Aorta (tissue), 5 donors: Measurements from ENCODE around the gene RLN3. TPM values are rescaled to one million over a fixed set of nuclear protein-coding genes. Genes with fewer than 3 reads are reported as not detected.
"Not testable (repeated sequence)": the region's sequence is repeated elsewhere in the genome, so short reads cannot be mapped to it uniquely, and the experiment has no call there.

Source experiments
- ATAC-seq: fragments of 200-7000 bp; cut with Tn5 transposase; one replicate; pipeline ENCODE4 v1.9.1; 2022; ENCODE audit warnings: moderate library complexity; ENCODE audit not compliant: low FRiP score
- DNase-seq, 2 donors: peaks; one replicate each; pipeline ENCODE4 v3.0.0-alpha.2; 2020
- H3K27ac ChIP-seq, 2 donors: one replicate each; pipeline ENCODE4 v1.5.1; 2013; ENCODE audit warnings: low read length in 2 of 2, mild to moderate bottlenecking in 2 of 2, moderate library complexity in 2 of 2, control low read depth in 1 of 2, inconsistent platforms in 1 of 2, low read depth in 1 of 2
- H3K27me3 ChIP-seq, 2 donors: one replicate each; pipeline ENCODE4 v1.6.1; 2013; ENCODE audit warnings: control low read depth in 1 of 2, low read length in 1 of 2, mild to moderate bottlenecking in 1 of 2, moderate library complexity in 1 of 2; ENCODE audit not compliant: insufficient read depth in 2 of 2, control insufficient read depth in 1 of 2
- H3K36me3 ChIP-seq, 2 donors: one replicate each; pipeline ENCODE4 v1.6.1; 2013; ENCODE audit warnings: control low read depth in 1 of 2, low read length in 1 of 2, mild to moderate bottlenecking in 1 of 2; ENCODE audit not compliant: insufficient read depth in 2 of 2, control insufficient read depth in 1 of 2
- H3K4me1 ChIP-seq, 2 donors: one replicate each; pipeline ENCODE4 v1.6.1; 2013; ENCODE audit warnings: low read length in 2 of 2, control low read depth in 1 of 2, mild to moderate bottlenecking in 1 of 2, moderate library complexity in 1 of 2; ENCODE audit not compliant: insufficient read depth in 2 of 2, control insufficient read depth in 1 of 2
- H3K4me3 ChIP-seq, 2 donors: one replicate each; pipeline ENCODE4 v1.5.1; 2013; ENCODE audit warnings: low read length in 2 of 2, control low read depth in 1 of 2, mild to moderate bottlenecking in 1 of 2
- H3K9me3 ChIP-seq: one replicate; pipeline ENCODE4 v1.6.1; 2013; ENCODE audit warnings: mild to moderate bottlenecking, low read length; ENCODE audit not compliant: control insufficient read depth
- WGBS, 2 donors: extraction: QIAGEN DNeasy Blood & Tissue Kit; methylation state at CpG; one replicate each; pipeline ENCODE4 v1.1.7; 2013; 5-methylcytosine and 5-hydroxymethylcytosine counted together
- intact Hi-C, 2 donors: fragments of 100-400 bp; cut with DNase I; formaldehyde crosslinking; loops; one replicate each; pipeline versions ENCODE4 v1.14.2 to v1.15.0; 2022
- polyA plus RNA-seq, 2 donors: library from polyadenylated mRNA; stranded (reverse); fragments of 200-250 nt; gene quantifications; one replicate each; pipeline ENCODE4 v1.2.3, GENCODE V29; 2013
- total RNA-seq, 2 donors: library from RNA; stranded (reverse); fragmentation: NEBNext Ultra II Directional; extraction: Animal tissue kit (Norgen Biotek cat#: 25700); gene quantifications; one replicate each; pipeline ENCODE4 v1.2.1, GENCODE V29; 2021
- donor health status: healthy with polysubstance abuse.
- donor health status: Bipolar disorder and iron deficiency.
- donor health status: DM: no; HTN: no; CAD: no.
- donor health status: DM: no; HTN: no; CAD: no.
- donor health status: DM: yes; HTN: yes; CAD: no.

The RLN3 gene
- total and polyA plus RNA-seq, 4 donors = not detected

DNA sequence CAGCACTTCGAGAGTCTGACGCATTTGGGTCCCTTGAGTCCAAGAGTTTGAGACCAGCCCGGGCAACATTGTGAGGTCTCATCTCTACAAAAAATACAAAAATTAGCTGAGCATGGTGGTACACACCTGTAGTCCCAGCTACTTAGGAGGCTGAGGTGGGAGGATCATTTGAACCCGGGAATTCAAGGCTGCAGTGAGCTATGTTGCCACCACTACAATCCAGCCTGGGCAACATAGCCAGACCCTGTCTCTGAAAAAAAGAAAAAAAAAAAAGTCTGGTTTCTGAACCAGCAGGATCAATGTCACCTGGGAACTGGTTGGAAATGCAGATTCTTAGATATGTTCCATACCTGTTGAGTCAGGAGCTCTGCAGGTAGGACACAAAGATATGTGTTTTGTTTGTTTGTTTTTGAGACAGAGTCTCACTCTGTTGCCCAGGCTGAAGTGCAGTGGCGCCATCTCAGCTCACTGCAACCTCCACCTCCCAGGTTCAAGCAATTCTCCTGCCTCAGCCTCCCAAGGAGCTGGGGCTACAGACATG lies 1.2 kb upstream of the RLN3 start:
- H3K36me3 ChIP-seq, H3K27ac ChIP-seq, DNase-seq, intact Hi-C loops, H3K4me1 ChIP-seq, H3K27me3 ChIP-seq, ATAC-seq, H3K9me3 ChIP-seq, H3K4me3 ChIP-seq: not testable (repeated sequence)
- WGBS, 2 donors = 90 to 91% methylated on average over 5 of the region's 5 CpGs

DNA sequence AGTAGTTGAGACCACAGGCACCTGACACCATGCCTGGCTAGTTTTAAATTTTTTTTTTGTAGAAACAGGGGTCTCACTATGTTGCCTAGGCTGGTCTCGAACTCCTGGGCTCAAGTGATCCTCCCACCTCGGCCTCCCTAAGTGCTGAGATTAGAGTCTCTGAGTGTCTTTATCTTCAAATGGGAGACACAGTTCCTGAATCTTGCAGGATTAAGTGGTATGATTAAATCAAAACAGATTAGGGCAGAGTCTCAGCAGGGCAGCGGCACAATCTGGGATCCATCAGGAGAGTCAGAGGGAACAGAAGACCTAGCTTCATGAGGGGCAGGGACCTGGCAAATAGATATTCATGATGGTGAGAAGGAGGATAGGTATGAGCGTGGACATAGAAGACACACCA lies 953 bp downstream of the RLN3 start:
- Histone ChIP-seq H3K4me3 (no peak overlapping the region), H3K9me3 (no peaks in the 10 kb centered on the region)
- intact Hi-C loops = no loop called here

DNA sequence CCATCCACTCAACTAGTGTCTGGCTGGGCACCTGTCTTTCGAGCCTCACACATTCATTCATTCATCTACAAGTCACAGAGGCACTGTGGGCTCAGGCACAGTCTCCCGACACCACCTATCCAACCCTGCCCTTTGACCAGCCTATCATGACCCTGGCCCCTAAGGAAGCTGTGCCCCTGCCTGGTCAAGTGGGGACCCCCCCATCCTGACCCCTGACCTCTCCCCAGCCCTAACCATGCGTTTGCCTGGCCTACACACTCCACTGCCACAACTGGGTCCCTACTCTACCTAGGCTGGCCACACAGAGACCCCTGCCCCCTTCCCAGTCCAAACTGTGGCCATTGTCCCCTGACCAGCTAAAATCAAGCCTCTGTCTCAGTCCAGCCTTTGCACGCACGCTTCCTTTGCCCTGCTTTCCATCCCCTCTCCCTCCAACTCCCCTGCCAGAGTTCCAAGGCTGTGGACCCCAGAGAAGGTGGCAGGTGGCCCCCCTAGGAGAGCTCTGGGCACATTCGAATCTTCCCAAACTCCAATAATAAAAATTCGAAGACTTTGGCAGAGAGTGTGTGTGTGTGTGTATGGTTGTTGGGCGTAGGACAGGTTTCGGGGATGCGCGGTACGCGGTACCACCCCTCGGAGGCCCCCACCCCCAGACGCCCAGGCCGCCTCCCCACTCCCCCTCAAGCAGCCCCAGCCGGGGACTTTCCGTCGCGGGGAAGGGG lies 3.2 kb downstream of the RLN3 start:
- Histone ChIP-seq H3K4me1 (no peaks in the 10 kb centered on the region), H3K27me3 (no peaks in the 10 kb centered on the region), H3K36me3 (no peaks in the 10 kb centered on the region), H3K4me3 (peak overlapping the region in 1 of 2 donors; percentile 30), H3K27ac (no peak overlapping the region), H3K9me3 (no peaks in the 10 kb centered on the region)
- ATAC-seq (no peak), DNase-seq (no peak)
- WGBS, 2 donors = 20 to 24% methylated on average over 20 of the region's 20 CpGs
- intact Hi-C loops = no loop called here

More for the DNA sequence above, 953 bp downstream of the RLN3 start:
- Histone ChIP-seq H3K27me3 (no peaks in the 10 kb centered on the region), H3K4me1 (no peaks in the 10 kb centered on the region), H3K36me3 (no peaks in the 10 kb centered on the region), H3K27ac (no peak overlapping the region)
- ATAC-seq = no peak
- no peak for DNase-seq
- WGBS, 2 donors = 76 to 80% methylated on average over 4 of the region's 4 CpGs

- ATAC-seq (peak; percentile 81), DNase-seq (peak; percentile 71 to 84)
- 0% methylated on average over 58 to 63 of the region's 63 CpGs for WGBS, 2 donors
- Histone ChIP-seq H3K36me3 (no peaks in the 10 kb centered on the region), H3K27me3 (no peaks in the 10 kb centered on the region), H3K4me1 (no peaks in the 10 kb centered on the region), H3K4me3 (peak within 1 kb of the TSS in 1 of 2 donors; percentile 30), H3K27ac (no peak within 1 kb of the TSS), H3K9me3 (no peaks in the 10 kb centered on the region)
- intact Hi-C loops = no loop called here
These were observed 4.0 kb downstream of the RLN3 start, which contains the start of gene IL27RA for GRCh38 chr19:14031719-14032480. Gene IL27RA, plus strand, starts transcription at chr19:14031762. Its CDS starts 111 bp downstream, at chr19:14031873.

DNA sequence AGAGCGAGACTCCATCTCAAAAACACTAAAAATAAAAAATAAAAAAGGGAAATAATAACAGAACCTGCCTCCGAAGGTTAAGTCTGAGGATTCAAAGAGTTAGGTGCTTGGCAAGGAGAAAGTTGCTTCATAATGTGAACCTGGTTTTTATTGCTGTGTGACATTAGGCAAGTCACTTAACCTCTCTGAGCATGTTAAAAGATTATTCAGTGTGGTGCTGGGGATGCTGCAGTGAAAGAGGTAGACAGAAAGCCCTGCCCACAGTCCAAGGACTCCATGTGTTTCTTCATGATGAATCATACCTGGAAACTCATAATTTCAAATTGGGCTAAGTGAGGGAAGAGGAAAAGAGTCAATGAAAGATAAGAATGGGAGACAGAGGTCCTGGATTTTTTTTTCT lies 6.0 kb downstream of the RLN3 start:
- Histone ChIP-seq H3K36me3 (no peaks in the 10 kb centered on the region), H3K4me1 (no peaks in the 10 kb centered on the region), H3K4me3 (no peak overlapping the region), H3K27me3 (no peaks in the 10 kb centered on the region), H3K27ac (no peak overlapping the region), H3K9me3 (no peaks in the 10 kb centered on the region)
- 96% methylated on average over 2 of the region's 2 CpGs for WGBS, 2 donors
- ATAC-seq (no peak), DNase-seq (no peak)
- intact Hi-C loops = no loop called here

DNA sequence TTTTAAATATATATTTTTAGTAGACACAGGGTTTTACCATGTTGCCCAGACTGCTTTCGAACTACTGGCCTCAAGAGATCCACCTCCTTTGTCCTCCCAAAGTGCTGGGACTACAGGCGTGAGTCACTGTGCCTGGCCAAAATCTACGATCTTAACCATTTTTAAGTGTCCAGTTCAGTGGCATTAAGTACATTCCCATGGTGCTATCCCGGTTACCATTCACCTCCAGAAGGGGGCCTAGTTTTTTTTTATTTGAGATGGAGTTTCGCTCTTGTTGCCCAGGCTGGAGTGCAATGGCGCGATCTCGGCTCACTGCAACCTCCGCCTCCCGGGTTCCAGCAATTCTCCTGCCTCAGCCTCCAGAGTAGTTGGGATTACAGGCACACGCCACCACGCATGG lies 7.2 kb downstream of the RLN3 start:
- WGBS, 2 donors = 91 to 93% methylated on average over 12 of the region's 12 CpGs
- H3K27me3 ChIP-seq, intact Hi-C loops: not testable (repeated sequence)

GRCh38 chr19:14035706-14036105 lies 7.8 kb downstream of the RLN3 start:
- intact Hi-C loops = no loop called here
- H3K9me3 ChIP-seq = no peaks in the 10 kb centered on the region
- DNase-seq (no peak), ATAC-seq (no peak)
- H3K4me3 ChIP-seq = no peak overlapping the region
- H3K27me3 ChIP-seq = no peaks in the 10 kb centered on the region
- no peaks in the 10 kb centered on the region for H3K36me3 ChIP-seq
- WGBS, 2 donors = 29 to 52% methylated on average over 7 of the region's 7 CpGs
- no peak overlapping the region for H3K27ac ChIP-seq
- H3K4me1 ChIP-seq = no peaks in the 10 kb centered on the region

More for the DNA sequence above, 7.2 kb downstream of the RLN3 start:
- DNase-seq, H3K9me3 ChIP-seq, H3K36me3 ChIP-seq, ATAC-seq, H3K27ac ChIP-seq, H3K4me3 ChIP-seq, H3K4me1 ChIP-seq: not testable (repeated sequence)

DNA sequence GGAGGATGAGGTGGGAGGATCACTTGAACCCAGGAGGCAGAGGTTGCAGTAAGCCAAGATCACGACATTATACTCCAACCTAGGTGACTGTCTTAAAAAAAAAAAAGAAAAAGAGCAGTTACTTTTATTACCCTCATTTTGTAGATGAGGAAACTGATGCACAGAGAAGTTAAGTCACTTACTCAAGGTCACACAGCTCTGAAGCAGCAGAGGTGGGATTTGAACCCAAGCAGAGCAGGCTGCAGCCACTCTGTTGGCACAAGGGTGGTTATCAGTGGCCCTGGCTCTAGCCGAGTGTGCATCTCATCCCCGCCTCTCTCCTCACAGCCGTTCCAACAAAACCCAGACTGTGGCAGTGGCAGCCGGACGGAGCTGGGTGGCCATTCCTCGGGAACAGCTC lies 11.2 kb downstream of the RLN3 start:
- H3K27me3 ChIP-seq = no peaks in the 10 kb centered on the region
- intact Hi-C loops = no loop called here
- no peaks in the 10 kb centered on the region for H3K36me3 ChIP-seq
- 88 to 90% methylated on average over 7 of the region's 7 CpGs for WGBS, 2 donors
- no peak overlapping the region for H3K4me3 ChIP-seq
- H3K9me3 ChIP-seq = no peaks in the 10 kb centered on the region
- H3K4me1 ChIP-seq = no peaks in the 10 kb centered on the region
- ATAC-seq = no peak
- no peak overlapping the region for H3K27ac ChIP-seq
- DNase-seq = no peak
